ENCODE data around the gene AGBL4.

DNA sequence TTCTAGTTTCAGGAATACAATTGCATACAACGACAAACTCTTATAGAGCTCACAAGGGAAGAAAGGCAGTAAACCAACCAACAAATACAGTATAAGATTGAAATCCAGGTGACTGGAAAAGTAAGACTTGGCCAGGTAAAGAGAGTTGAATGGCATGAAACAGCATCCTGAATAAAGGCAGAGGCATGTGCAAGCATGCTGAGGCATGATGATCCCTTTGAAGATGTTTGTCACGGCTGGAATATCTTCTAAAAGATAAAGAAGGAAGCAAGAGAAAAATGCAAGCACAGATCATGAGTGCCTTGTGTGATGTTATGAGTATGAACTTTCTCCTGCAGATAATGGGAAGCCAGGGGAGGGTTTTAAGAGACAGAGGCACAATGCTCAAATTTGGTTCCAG, 1468.5 kb downstream of the AGBL4 start:
- no peak for TF ChIP-seq PAX5 (IDR thresholded peaks at IDR 0.05; ENCODE audit: insufficient read depth, low read length, severe bottlenecking)
- no peak for TF ChIP-seq POLR2A (IDR thresholded peaks at IDR 0.05; ENCODE audit: low read depth, low read length)
- TF ChIP-seq SPI1 (IDR thresholded peaks at IDR 0.05; ENCODE audit: low read depth, low read length), result no peak
- no peak for TF ChIP-seq POLR2AphosphoS5 (IDR thresholded peaks at IDR 0.05; ENCODE audit: low read depth, low read length)
- no peak for TF ChIP-seq TAF1 (IDR thresholded peaks at IDR 0.05; ENCODE audit: low read depth, low read length)
